HepG2 (cell line): ENCODE measurements around the gene VTN. TPM values are rescaled to one million over a fixed set of nuclear protein-coding genes. Genes with fewer than 3 reads are reported as not detected.

Source experiments
- ARHGAP35 ChIP-seq: sonication (generic); formaldehyde crosslinking; IDR thresholded peaks from 2 replicates; pipeline ENCODE4 v1.9.0; 2022; ENCODE audit warnings: mild to moderate bottlenecking, inconsistent platforms, moderate library complexity, missing genetic modification reagents, borderline replicate concordance
- CBX5 ChIP-seq: sonication (generic); formaldehyde crosslinking; IDR thresholded peaks from 2 replicates; pipeline ENCODE4 v1.4.0; 2020; ENCODE audit warnings: missing genetic modification reagents, borderline replicate concordance
- EED ChIP-seq: sonication (generic); formaldehyde crosslinking; IDR thresholded peaks from 2 replicates; pipeline ENCODE4 v1.5.0; 2020; ENCODE audit warnings: mild to moderate bottlenecking, missing genetic modification reagents
- GRHL1 ChIP-seq: sonication (generic); formaldehyde crosslinking; conservative IDR thresholded peaks from 2 replicates; pipeline ENCODE4 v1.8.0; 2022; ENCODE audit warnings: missing genetic modification reagents
- KDM5B ChIP-seq: sonication (generic); formaldehyde crosslinking; IDR thresholded peaks from 2 replicates; pipeline ENCODE4 v1.4.0; 2020; ENCODE audit warnings: missing genetic modification reagents, mild to moderate bottlenecking, borderline replicate concordance
- NR2C2 ChIP-seq: sonication (generic); formaldehyde crosslinking; IDR thresholded peaks from 2 replicates; pipeline ENCODE4 v1.4.0; 2020; ENCODE audit warnings: missing genetic modification reagents, mild to moderate bottlenecking, moderate library complexity, borderline replicate concordance
- PITX1 ChIP-seq: sonication (generic); formaldehyde crosslinking; IDR thresholded peaks from 2 replicates; pipeline ENCODE4 v1.5.1; 2020; ENCODE audit warnings: mild to moderate bottlenecking, missing genetic modification reagents
- PREB ChIP-seq: sonication (generic); formaldehyde crosslinking; IDR thresholded peaks from 2 replicates; pipeline ENCODE4 v1.4.0; 2020; ENCODE audit warnings: missing genetic modification reagents
- RORA ChIP-seq: sonication (generic); formaldehyde crosslinking; IDR thresholded peaks from 2 replicates; pipeline ENCODE4 v1.5.0; 2020; ENCODE audit warnings: mild to moderate bottlenecking, missing genetic modification reagents, moderate library complexity
- SNAPC2 ChIP-seq: sonication (generic); formaldehyde crosslinking; IDR thresholded peaks from 2 replicates; pipeline ENCODE4 v1.8.1; 2022; ENCODE audit warnings: mild to moderate bottlenecking, missing genetic modification reagents
- SOX6 ChIP-seq, 2 experiments: fragments of 450-650 bp in 1 of 2; sonication (generic) in 1 of 2; formaldehyde crosslinking in 1 of 2; IDR thresholded peaks; 2 replicates each; pipeline versions ENCODE4 v1.4.0 to v1.6.1; 2017 to 2020; ENCODE audit warnings: antibody characterized with exemption in 1 of 2, mild to moderate bottlenecking in 1 of 2, missing genetic modification reagents in 1 of 2
- SP140L ChIP-seq: sonication (generic); formaldehyde crosslinking; IDR thresholded peaks from 2 replicates; pipeline ENCODE4 v1.4.0; 2020; ENCODE audit warnings: missing genetic modification reagents, borderline replicate concordance
- SPEN ChIP-seq: sonication (generic); formaldehyde crosslinking; IDR thresholded peaks from 2 replicates; pipeline ENCODE4 v1.5.1; 2020; ENCODE audit warnings: low read depth, mild to moderate bottlenecking, missing genetic modification reagents
- TOE1 ChIP-seq: sonication (generic); formaldehyde crosslinking; IDR thresholded peaks from 2 replicates; pipeline ENCODE4 v1.4.0; 2020; ENCODE audit warnings: mild to moderate bottlenecking, missing genetic modification reagents
- ZC3H4 ChIP-seq: sonication (generic); formaldehyde crosslinking; IDR thresholded peaks from 2 replicates; pipeline ENCODE4 v1.4.0; 2020; ENCODE audit warnings: missing genetic modification reagents, borderline replicate concordance
- polyA plus RNA-seq, 8 experiments: library from polyadenylated mRNA; depleted of rRNA in 3 of 8; stranded (reverse) in 7 of 8; unstranded in 1 of 8; fragments of >200 nt; fragmentation: Illumina TruSeq in 4 of 8; extraction: Trizol in 4 of 8; gene quantifications; 2 replicates each; pipeline versions ENCODE4 v1.2.1 to v1.2.3, GENCODE V29; 2011 to 2016; ENCODE audit warnings: low read depth in 4 of 8, missing spikeins in 1 of 8, mixed read lengths in 1 of 8; ENCODE audit not compliant: insufficient read depth in 1 of 8
- total RNA-seq, 5 experiments: library from RNA; depleted of rRNA; stranded (reverse); fragments of >200 nt; fragmentation: Illumina TruSeq; extraction: Trizol; gene quantifications; 2 replicates each; pipeline ENCODE4 v1.2.3, GENCODE V29; 2016; ENCODE audit warnings: low read depth in 1 of 5
- TF ChIP-seq, protein P1 (sequence below): sonication (generic); formaldehyde crosslinking; IDR thresholded peaks from 2 replicates; pipeline ENCODE4 v1.4.0; 2020; ENCODE audit warnings: mild to moderate bottlenecking, missing genetic modification reagents
- TF ChIP-seq, protein P2 (sequence below): sonication (generic); formaldehyde crosslinking; IDR thresholded peaks from 2 replicates; pipeline ENCODE4 v1.4.0; 2020; ENCODE audit warnings: mild to moderate bottlenecking, missing genetic modification reagents, borderline replicate concordance
- TF ChIP-seq, protein P3 (sequence below): sonication (generic); formaldehyde crosslinking; IDR thresholded peaks from 2 replicates; pipeline ENCODE4 v1.4.0; 2020; ENCODE audit warnings: missing genetic modification reagents
- TF ChIP-seq, protein P4 (sequence below): sonication (generic); formaldehyde crosslinking; conservative IDR thresholded peaks from 2 replicates; pipeline ENCODE4 v1.4.0; 2020; ENCODE audit warnings: missing genetic modification reagents

Gene VTN
- total and polyA plus RNA-seq, 2 of the 13 experiments (the other 11 are each of a cell fraction or from before 2014, with no cell fraction given), result 108 to 131 TPM

GRCh38 chr17:28357061-28357900, 12.8 kb downstream of the VTN start, which contains the start of gene POLDIP2 (continued):
- TF ChIP-seq, protein P1, sequence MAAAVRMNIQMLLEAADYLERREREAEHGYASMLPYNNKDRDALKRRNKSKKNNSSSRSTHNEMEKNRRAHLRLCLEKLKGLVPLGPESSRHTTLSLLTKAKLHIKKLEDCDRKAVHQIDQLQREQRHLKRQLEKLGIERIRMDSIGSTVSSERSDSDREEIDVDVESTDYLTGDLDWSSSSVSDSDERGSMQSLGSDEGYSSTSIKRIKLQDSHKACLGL (CRISPR knock-in tag), result peak; percentile 73
- TF ChIP-seq SP140L (CRISPR knock-in tag) (no peak), SNAPC2 (CRISPR knock-in tag) (peak; percentile 92), CBX5 (CRISPR knock-in tag) (peak; percentile 37; the same call in 1 of the 2 replicates), PITX1 (CRISPR knock-in tag) (peak; percentile 76; the same call in 1 of the 2 replicates), TOE1 (CRISPR knock-in tag) (peak; percentile 49; the same call in 1 of the 2 replicates), EED (no peak), ZC3H4 (CRISPR knock-in tag) (no peak), GRHL1 (no peak), ARHGAP35 (CRISPR knock-in tag) (peak; percentile 56), KDM5B (CRISPR knock-in tag) (peak; percentile 87; the same call in 1 of the 2 replicates), SPEN (peak; percentile 97), PREB (CRISPR knock-in tag) (no peak), NR2C2 (CRISPR knock-in tag) (peak; percentile 96), SOX6 (IDR thresholded peaks at IDR 0.05) (no peak), SOX6 (CRISPR knock-in tag; IDR thresholded peaks at IDR 0.05) (0 out of 2 replicates have a peak, but pooled peaks have one; percentile 50), RORA (CRISPR knock-in tag) (0 out of 2 replicates have a peak, but pooled peaks have one; percentile 26)
- TF ChIP-seq, protein P2, sequence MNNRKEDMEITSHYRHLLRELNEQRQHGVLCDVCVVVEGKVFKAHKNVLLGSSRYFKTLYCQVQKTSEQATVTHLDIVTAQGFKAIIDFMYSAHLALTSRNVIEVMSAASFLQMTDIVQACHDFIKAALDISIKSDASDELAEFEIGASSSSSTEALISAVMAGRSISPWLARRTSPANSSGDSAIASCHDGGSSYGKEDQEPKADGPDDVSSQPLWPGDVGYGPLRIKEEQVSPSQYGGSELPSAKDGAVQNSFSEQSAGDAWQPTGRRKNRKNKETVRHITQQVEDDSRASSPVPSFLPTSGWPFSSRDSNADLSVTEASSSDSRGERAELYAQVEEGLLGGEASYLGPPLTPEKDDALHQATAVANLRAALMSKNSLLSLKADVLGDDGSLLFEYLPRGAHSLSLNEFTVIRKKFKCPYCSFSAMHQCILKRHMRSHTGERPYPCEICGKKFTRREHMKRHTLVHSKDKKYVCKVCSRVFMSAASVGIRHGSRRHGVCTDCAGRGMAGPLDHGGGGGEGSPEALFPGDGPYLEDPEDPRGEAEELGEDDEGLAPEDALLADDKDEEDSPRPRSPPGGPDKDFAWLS (CRISPR knock-in tag), result no peak
- TF ChIP-seq, protein P3, sequence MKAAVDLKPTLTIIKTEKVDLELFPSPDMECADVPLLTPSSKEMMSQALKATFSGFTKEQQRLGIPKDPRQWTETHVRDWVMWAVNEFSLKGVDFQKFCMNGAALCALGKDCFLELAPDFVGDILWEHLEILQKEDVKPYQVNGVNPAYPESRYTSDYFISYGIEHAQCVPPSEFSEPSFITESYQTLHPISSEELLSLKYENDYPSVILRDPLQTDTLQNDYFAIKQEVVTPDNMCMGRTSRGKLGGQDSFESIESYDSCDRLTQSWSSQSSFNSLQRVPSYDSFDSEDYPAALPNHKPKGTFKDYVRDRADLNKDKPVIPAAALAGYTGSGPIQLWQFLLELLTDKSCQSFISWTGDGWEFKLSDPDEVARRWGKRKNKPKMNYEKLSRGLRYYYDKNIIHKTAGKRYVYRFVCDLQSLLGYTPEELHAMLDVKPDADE (CRISPR knock-in tag), result peak; percentile 79; the same call in 1 of the 2 replicates
- TF ChIP-seq, protein P4, sequence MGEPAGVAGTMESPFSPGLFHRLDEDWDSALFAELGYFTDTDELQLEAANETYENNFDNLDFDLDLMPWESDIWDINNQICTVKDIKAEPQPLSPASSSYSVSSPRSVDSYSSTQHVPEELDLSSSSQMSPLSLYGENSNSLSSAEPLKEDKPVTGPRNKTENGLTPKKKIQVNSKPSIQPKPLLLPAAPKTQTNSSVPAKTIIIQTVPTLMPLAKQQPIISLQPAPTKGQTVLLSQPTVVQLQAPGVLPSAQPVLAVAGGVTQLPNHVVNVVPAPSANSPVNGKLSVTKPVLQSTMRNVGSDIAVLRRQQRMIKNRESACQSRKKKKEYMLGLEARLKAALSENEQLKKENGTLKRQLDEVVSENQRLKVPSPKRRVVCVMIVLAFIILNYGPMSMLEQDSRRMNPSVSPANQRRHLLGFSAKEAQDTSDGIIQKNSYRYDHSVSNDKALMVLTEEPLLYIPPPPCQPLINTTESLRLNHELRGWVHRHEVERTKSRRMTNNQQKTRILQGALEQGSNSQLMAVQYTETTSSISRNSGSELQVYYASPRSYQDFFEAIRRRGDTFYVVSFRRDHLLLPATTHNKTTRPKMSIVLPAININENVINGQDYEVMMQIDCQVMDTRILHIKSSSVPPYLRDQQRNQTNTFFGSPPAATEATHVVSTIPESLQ (CRISPR knock-in tag), result peak; percentile 84; the same call in 1 of the 2 replicates
